ENCODE measurements around the gene MST1. TPM values are rescaled to one million over a fixed set of nuclear protein-coding genes. Genes with fewer than 3 reads are reported as not detected.

MST1 gene
- total RNA-seq, 1 donor from 2014 or later = 12.4 TPM

GRCh38 chr3:49723628-49724551 is 34.6 kb upstream of the MST1 start, which contains the start of gene GMPPB:
Gene GMPPB (minus strand): TSS chr3:49723951. CDS start chr3:49723726, 225 bp downstream.
- H3K27me3 ChIP-seq (ENCODE audit: control insufficient read depth, insufficient read depth, low read length) = peaks cover 3% of the 10 kb centered on the region
- peak within 1 kb of the TSS; percentile 99 for H3K4me3 ChIP-seq (ENCODE audit: low read depth, low read length)
- H3K36me3 ChIP-seq (ENCODE audit: control insufficient read depth, insufficient read depth, low read length) = peaks cover 1% of the 10 kb centered on the region
- no peak for TF ChIP-seq CTCF (IDR thresholded peaks at IDR 0.05; ENCODE audit: insufficient read depth, low read length, poor library complexity, severe bottlenecking)
- peak; percentile 88 for DNase-seq (ENCODE audit: low read depth)

- Histone ChIP-seq H3K36me3 (ENCODE audit: control insufficient read depth, insufficient read depth, low read length) (peaks cover 1% of the 10 kb centered on the region), H3K27me3 (ENCODE audit: control insufficient read depth, insufficient read depth, low read length) (peaks cover 7% of the 10 kb centered on the region), H3K4me3 (ENCODE audit: low read depth, low read length) (peak overlapping the region; percentile 99)
- TF ChIP-seq CTCF (IDR thresholded peaks at IDR 0.05; ENCODE audit: insufficient read depth, low read length, poor library complexity, severe bottlenecking) = no peak
- DNase-seq (ENCODE audit: low read depth) = no peak
Observed at GRCh38 chr3:49723296-49723627, 34.0 kb upstream of the MST1 start.

- peaks cover 11% of the 10 kb centered on the region for H3K27me3 ChIP-seq (ENCODE audit: control insufficient read depth, insufficient read depth, low read length)
- DNase-seq (ENCODE audit: low read depth) = no peak
- no peak for TF ChIP-seq CTCF (IDR thresholded peaks at IDR 0.05; ENCODE audit: insufficient read depth, low read length, poor library complexity, severe bottlenecking)
- H3K4me3 ChIP-seq (ENCODE audit: low read depth, low read length) = peak overlapping the region; percentile 99
- peaks cover 1% of the 10 kb centered on the region for H3K36me3 ChIP-seq (ENCODE audit: control insufficient read depth, insufficient read depth, low read length)
Observed at GRCh38 chr3:49722896-49723295, 33.6 kb upstream of the MST1 start.

DNA sequence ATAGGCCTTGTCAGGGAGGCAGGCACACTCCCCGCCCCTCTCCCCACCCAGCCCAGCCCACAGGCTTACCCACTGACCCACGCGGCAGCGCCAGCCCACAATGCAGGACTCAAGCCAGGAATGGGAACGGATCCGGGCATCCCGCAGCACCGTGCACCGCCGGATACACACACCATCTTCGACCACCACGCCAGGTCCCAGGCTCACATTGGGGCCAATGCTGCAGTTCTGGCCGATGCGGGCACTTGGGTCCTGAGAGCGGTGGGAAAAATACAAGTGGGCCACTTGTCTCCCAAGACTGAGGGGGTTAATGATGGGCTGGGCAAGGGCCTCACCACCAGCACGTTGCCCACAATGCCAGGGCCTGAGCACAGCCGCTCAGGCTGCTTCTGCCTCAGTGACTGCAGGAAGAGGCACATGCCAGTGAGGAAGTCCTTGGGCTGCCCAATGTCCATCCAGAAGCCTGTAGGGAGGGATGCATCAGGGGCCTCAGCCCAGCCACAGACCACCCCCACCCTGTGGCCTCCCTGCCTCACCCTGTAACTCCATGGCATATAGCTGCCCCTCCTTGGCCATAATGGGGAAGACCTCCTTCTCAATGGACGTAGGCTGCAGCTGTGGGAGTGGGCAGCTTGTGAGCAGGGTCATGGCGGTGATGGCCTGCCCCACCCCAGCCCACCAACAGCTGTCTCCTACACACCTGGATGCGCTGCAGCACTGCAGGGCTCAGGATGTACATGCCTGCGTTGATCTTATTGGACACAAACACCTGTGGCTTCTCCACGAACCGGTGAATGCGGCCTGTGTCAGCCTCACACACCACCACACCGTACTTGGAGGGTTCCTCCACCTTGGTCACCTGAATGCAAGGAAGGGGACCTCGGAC is 32.9 kb upstream of the MST1 start:
- Histone ChIP-seq H3K4me3 (ENCODE audit: low read depth, low read length) (no peak overlapping the region), H3K27me3 (ENCODE audit: control insufficient read depth, insufficient read depth, low read length) (peaks cover 11% of the 10 kb centered on the region), H3K36me3 (ENCODE audit: control insufficient read depth, insufficient read depth, low read length) (peaks cover 1% of the 10 kb centered on the region)
- DNase-seq (ENCODE audit: low read depth) = no peak
- TF ChIP-seq CTCF (IDR thresholded peaks at IDR 0.05; ENCODE audit: insufficient read depth, low read length, poor library complexity, severe bottlenecking) = no peak

- H3K36me3 ChIP-seq (ENCODE audit: control insufficient read depth, insufficient read depth, low read length) = peaks cover 1% of the 10 kb centered on the region
- TF ChIP-seq CTCF (IDR thresholded peaks at IDR 0.05; ENCODE audit: insufficient read depth, low read length, poor library complexity, severe bottlenecking) = no peak
- peaks cover 11% of the 10 kb centered on the region for H3K27me3 ChIP-seq (ENCODE audit: control insufficient read depth, insufficient read depth, low read length)
- DNase-seq (ENCODE audit: low read depth) = no peak
- H3K4me3 ChIP-seq (ENCODE audit: low read depth, low read length) = no peak overlapping the region
Observed at GRCh38 chr3:49721596-49721895, 32.3 kb upstream of the MST1 start.

All from kidney epithelial cell (primary cell).